D721Med (cell line): ENCODE results near the gene ZCCHC18.
A peak's percentile ranks its signal among the peaks of the same experiment; 100 is the strongest.

Experiments
- DNase-seq: peaks from one replicate; pipeline ENCODE4 v3.0.0; 2011; ENCODE audit warnings: low spot score; ENCODE audit not compliant: insufficient read length
- FAIRE-seq: peaks from 2 replicates; lab custom pipeline; 2011; peaks lifted over from hg19 to GRCh38; lab: Jason Lieb, UNC
- TF ChIP-seq, protein P1 (sequence below): IDR thresholded peaks from 2 replicates; pipeline ENCODE4 v1.5.1; 2012; ENCODE audit warnings: mild to moderate bottlenecking, control low read depth; ENCODE audit not compliant: insufficient read depth; ENCODE audit errors: missing control alignments

ZCCHC18 gene

DNA sequence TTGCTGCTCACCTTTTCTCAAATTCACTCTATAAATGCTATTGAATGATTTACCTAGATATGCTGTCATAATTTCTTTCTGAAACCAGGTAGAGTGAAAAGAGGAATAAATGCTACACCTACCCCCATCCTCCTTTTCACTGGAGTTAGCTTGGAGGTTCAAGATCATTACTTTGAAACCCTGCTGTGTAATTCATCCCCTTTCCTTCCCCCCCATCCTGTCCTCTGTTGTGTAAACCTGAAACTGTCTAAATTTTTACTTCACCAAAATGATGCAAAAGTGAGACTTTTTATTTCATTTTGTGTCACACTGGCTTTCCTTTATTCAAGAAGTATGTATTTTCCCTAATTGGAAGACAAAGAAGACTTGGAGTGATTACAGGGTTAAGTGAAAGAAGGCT lies 5.4 kb downstream of the ZCCHC18 start:
- TF ChIP-seq, protein P1, sequence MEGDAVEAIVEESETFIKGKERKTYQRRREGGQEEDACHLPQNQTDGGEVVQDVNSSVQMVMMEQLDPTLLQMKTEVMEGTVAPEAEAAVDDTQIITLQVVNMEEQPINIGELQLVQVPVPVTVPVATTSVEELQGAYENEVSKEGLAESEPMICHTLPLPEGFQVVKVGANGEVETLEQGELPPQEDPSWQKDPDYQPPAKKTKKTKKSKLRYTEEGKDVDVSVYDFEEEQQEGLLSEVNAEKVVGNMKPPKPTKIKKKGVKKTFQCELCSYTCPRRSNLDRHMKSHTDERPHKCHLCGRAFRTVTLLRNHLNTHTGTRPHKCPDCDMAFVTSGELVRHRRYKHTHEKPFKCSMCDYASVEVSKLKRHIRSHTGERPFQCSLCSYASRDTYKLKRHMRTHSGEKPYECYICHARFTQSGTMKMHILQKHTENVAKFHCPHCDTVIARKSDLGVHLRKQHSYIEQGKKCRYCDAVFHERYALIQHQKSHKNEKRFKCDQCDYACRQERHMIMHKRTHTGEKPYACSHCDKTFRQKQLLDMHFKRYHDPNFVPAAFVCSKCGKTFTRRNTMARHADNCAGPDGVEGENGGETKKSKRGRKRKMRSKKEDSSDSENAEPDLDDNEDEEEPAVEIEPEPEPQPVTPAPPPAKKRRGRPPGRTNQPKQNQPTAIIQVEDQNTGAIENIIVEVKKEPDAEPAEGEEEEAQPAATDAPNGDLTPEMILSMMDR: no peak
- DNase-seq: no peak
- no peak for FAIRE-seq

GRCh38 chrX:104118765-104119164 lies 6.4 kb downstream of the ZCCHC18 start:
- TF ChIP-seq, protein P1: no peak
- peak; percentile 11 for FAIRE-seq
- no peak for DNase-seq

DNA sequence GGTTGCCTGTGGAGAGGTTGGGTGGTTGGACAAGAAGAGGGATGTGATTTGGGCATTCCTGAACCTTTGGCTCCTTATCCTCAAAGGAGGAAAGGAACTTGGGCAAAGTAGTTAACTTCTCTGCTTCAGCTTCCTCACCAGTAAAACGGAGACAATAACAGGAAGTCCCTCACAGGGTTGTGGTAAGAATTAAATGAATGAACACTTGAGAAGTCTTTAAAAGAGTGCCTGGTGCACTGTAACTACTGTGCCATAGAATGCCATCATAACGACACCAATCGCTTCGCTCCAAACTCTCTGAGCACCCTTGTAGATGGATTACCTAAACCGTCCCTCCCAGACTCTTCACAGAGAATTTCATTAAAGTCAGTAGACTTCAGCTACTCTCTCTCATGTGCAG lies 10.5 kb downstream of the ZCCHC18 start:
- TF ChIP-seq, protein P1: no peak
- no peak for DNase-seq
- FAIRE-seq: no peak

GRCh38 chrX:104126856-104127255 lies 14.5 kb downstream of the ZCCHC18 start:
- FAIRE-seq: no peak
- TF ChIP-seq, protein P1: no peak
- DNase-seq: no peak

- DNase-seq (no peak), FAIRE-seq (no peak)
- TF ChIP-seq, protein P1: no peak
These were observed 18.5 kb downstream of the ZCCHC18 start for GRCh38 chrX:104130808-104131207.

DNA sequence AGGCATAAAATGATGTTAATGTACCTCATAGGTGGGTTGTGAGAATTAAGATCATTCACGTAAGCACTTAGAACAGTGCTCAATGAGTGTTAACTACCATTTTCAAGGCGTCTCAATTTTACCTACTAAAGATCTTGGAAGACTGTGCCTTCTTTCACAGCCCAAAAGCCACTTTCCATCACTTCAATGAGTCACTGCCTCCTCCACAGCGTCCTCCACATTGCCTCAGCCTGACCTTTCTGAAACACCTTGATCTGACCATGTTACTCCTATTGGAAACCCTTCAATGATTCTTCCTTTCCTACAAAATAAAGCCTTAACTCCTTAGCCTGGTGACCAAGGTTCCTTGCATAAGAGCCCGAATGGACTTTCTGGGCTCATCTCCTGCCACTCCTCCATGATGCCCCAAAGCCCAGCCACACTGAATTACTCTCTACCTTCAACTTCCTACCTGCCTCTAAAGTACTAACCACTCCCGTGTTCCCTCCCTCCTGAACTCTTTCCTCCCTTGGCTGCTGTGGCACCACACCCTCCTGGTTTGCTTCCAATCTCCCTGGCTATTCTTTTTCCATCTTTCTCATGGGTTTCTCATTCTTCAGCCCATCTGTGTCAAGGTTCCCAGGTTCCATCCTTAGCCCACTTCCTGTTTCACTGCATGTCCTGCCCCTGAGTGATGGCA lies 22.4 kb downstream of the ZCCHC18 start:
- TF ChIP-seq, protein P1: no peak
- FAIRE-seq: no peak
- DNase-seq: no peak

GRCh38 chrX:104135677-104136076 lies 23.4 kb downstream of the ZCCHC18 start:
- DNase-seq (no peak), FAIRE-seq (no peak)
- TF ChIP-seq, protein P1: no peak
